Measurements from ENCODE around the gene TACR1. TPM values are rescaled to one million over a fixed set of nuclear protein-coding genes. Genes with fewer than 3 reads are reported as not detected.

Gene TACR1
- total RNA-seq, 1 experiment from 2014 or later, result not detected

- TF ChIP-seq EZH2 (IDR thresholded peaks at IDR 0.05; ENCODE audit: borderline replicate concordance, low read depth, low read length, poor library complexity, severe bottlenecking) (no peak), CTCF (conservative IDR thresholded peaks at IDR 0.05; ENCODE audit: low read depth, low read length) (no peak)
- DNase-seq (ENCODE audit: low spot score), result no peak
- ChIA-PET POLR2A (ENCODE audit: low non-redundant PET) (no interaction called here), CTCF (no interaction called here)
- H3K27ac ChIP-seq (ENCODE audit: low read depth, low read length, poor library complexity, severe bottlenecking), result no peak overlapping the region
- no peaks in the 10 kb centered on the region for H3K27me3 ChIP-seq (replicated peaks; ENCODE audit: insufficient read depth, low read depth, low read length, poor library complexity)
- no peaks in the 10 kb centered on the region for H3K9me3 ChIP-seq (ENCODE audit: low read depth, low read length, poor library complexity, severe bottlenecking)
- intact Hi-C loops (cut with micrococcal nuclease; ENCODE audit: unreplicated experiment), result loop anchor here (10.0 kb wide), 1 partner anchor 549 kb away; no protein-coding TSS in a partner anchor
- BruUV-seq (replicated peaks), result no TSS peak
- no peaks in the 10 kb centered on the region for H3K36me3 ChIP-seq (ENCODE audit: insufficient read depth, low read length, poor library complexity, severe bottlenecking)
- no peak overlapping the region for H3K4me3 ChIP-seq (ENCODE audit: low read depth, low read length, poor library complexity, severe bottlenecking)
- no peaks in the 10 kb centered on the region for H3K4me1 ChIP-seq (ENCODE audit: insufficient read depth, low read length, poor library complexity, severe bottlenecking)
Measured at GRCh38 chr2:75055820-75056675, 143.3 kb downstream of the TACR1 start.

- Histone ChIP-seq H3K36me3 (ENCODE audit: insufficient read depth, low read length, poor library complexity, severe bottlenecking) (no peaks in the 10 kb centered on the region), H3K27me3 (replicated peaks; ENCODE audit: insufficient read depth, low read depth, low read length, poor library complexity) (no peaks in the 10 kb centered on the region), H3K4me3 (ENCODE audit: low read depth, low read length, poor library complexity, severe bottlenecking) (no peak overlapping the region), H3K27ac (ENCODE audit: low read depth, low read length, poor library complexity, severe bottlenecking) (no peak overlapping the region), H3K9me3 (ENCODE audit: low read depth, low read length, poor library complexity, severe bottlenecking) (no peaks in the 10 kb centered on the region), H3K4me1 (ENCODE audit: insufficient read depth, low read length, poor library complexity, severe bottlenecking) (no peaks in the 10 kb centered on the region)
- TF ChIP-seq EZH2 (IDR thresholded peaks at IDR 0.05; ENCODE audit: borderline replicate concordance, low read depth, low read length, poor library complexity, severe bottlenecking) (no peak), CTCF (conservative IDR thresholded peaks at IDR 0.05; ENCODE audit: low read depth, low read length) (no peak)
- CTCF ChIA-PET, result no interaction called here
- no peak for DNase-seq (ENCODE audit: low spot score)
- POLR2A ChIA-PET (ENCODE audit: low non-redundant PET), result no interaction called here
- intact Hi-C loops (cut with micrococcal nuclease; ENCODE audit: unreplicated experiment), result loop anchor here (10.0 kb wide), 1 partner anchor 550 kb away; no protein-coding TSS in a partner anchor
- BruUV-seq (replicated peaks), result no TSS peak
Measured at GRCh38 chr2:75055142-75055819, 144.0 kb downstream of the TACR1 start.

GRCh38 chr2:75054296-75054695 lies 145.0 kb downstream of the TACR1 start:
- TF ChIP-seq CTCF (conservative IDR thresholded peaks at IDR 0.05; ENCODE audit: low read depth, low read length) (no peak), EZH2 (IDR thresholded peaks at IDR 0.05; ENCODE audit: borderline replicate concordance, low read depth, low read length, poor library complexity, severe bottlenecking) (no peak)
- CTCF ChIA-PET, result no interaction called here
- POLR2A ChIA-PET (ENCODE audit: low non-redundant PET), result no interaction called here
- Histone ChIP-seq H3K4me3 (ENCODE audit: low read depth, low read length, poor library complexity, severe bottlenecking) (no peak overlapping the region), H3K27ac (ENCODE audit: low read depth, low read length, poor library complexity, severe bottlenecking) (no peak overlapping the region), H3K4me1 (ENCODE audit: insufficient read depth, low read length, poor library complexity, severe bottlenecking) (no peaks in the 10 kb centered on the region), H3K9me3 (ENCODE audit: low read depth, low read length, poor library complexity, severe bottlenecking) (no peaks in the 10 kb centered on the region), H3K36me3 (ENCODE audit: insufficient read depth, low read length, poor library complexity, severe bottlenecking) (no peaks in the 10 kb centered on the region), H3K27me3 (replicated peaks; ENCODE audit: insufficient read depth, low read depth, low read length, poor library complexity) (no peaks in the 10 kb centered on the region)
- no TSS peak for BruUV-seq (replicated peaks)
- intact Hi-C loops (cut with micrococcal nuclease; ENCODE audit: unreplicated experiment), result loop anchor here (5.0 to 10.0 kb wide), 2 partner anchors 132 to 551 kb away; no protein-coding TSS in a partner anchor
- no peak for DNase-seq (ENCODE audit: low spot score)

Measured in A673 (cell line).